Measurements from ENCODE around the gene ZNF536.

GRCh38 chr19:30391052-30391451, 18.9 kb downstream of the ZNF536 start:
- TF ChIP-seq, protein P1, sequence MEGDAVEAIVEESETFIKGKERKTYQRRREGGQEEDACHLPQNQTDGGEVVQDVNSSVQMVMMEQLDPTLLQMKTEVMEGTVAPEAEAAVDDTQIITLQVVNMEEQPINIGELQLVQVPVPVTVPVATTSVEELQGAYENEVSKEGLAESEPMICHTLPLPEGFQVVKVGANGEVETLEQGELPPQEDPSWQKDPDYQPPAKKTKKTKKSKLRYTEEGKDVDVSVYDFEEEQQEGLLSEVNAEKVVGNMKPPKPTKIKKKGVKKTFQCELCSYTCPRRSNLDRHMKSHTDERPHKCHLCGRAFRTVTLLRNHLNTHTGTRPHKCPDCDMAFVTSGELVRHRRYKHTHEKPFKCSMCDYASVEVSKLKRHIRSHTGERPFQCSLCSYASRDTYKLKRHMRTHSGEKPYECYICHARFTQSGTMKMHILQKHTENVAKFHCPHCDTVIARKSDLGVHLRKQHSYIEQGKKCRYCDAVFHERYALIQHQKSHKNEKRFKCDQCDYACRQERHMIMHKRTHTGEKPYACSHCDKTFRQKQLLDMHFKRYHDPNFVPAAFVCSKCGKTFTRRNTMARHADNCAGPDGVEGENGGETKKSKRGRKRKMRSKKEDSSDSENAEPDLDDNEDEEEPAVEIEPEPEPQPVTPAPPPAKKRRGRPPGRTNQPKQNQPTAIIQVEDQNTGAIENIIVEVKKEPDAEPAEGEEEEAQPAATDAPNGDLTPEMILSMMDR (IDR thresholded peaks at IDR 0.05; ENCODE audit: low read length): no peak
- no peak for TF ChIP-seq EZH2 (optimal IDR thresholded peaks at IDR 0.05; ENCODE audit: low read depth, low read length)
- TF ChIP-seq EZH2phosphoT487 (IDR thresholded peaks at IDR 0.05; ENCODE audit: low read length): no peak
